Measurements from ENCODE around the gene SURF6. TPM values are rescaled to one million over a fixed set of nuclear protein-coding genes. Genes with fewer than 3 reads are reported as not detected.
A peak's percentile ranks its signal among the peaks of the same experiment; 100 is the strongest.

SURF6 gene
- total and polyA plus RNA-seq, 2 experiments from 2014 or later: 20.2 to 24.3 TPM

- Histone ChIP-seq H3K4me3 (no peak overlapping the region), H3K27me3 (no peaks in the 10 kb centered on the region), H3K4me2 (no peak overlapping the region), H4K20me1 (ENCODE audit: insufficient read depth, poor library complexity, severe bottlenecking) (peaks cover 19% of the 10 kb centered on the region), H3K4me1 (ENCODE audit: insufficient read depth) (peaks cover 28% of the 10 kb centered on the region), H3K9me2 (replicated peaks; ENCODE audit: insufficient read depth) (no peaks in the 10 kb centered on the region), H3K9me3 (ENCODE audit: low read depth) (no peaks in the 10 kb centered on the region), H3K79me2 (peaks cover 59% of the 10 kb centered on the region), H3K36me3 (replicated peaks; ENCODE audit: insufficient read depth, low read depth) (peaks cover 3% of the 10 kb centered on the region), H2AFZ (no peak overlapping the region), H3K27ac (no peak overlapping the region)
- no peak for TF ChIP-seq EZH2phosphoT487 (IDR thresholded peaks at IDR 0.05; ENCODE audit: low read depth, severe bottlenecking, unreplicated experiment)
- TF ChIP-seq CTCF (IDR thresholded peaks at IDR 0.05; ENCODE audit: poor library complexity): no peak
- TF ChIP-seq EZH2 (IDR thresholded peaks at IDR 0.05; ENCODE audit: borderline replicate concordance): no peak
- DNase-seq (ENCODE audit: low spot score): no peak
- 88% methylated on average over 5 of the region's 5 CpGs for WGBS (ENCODE audit: low lambda C conversion rate, missing lambda C conversion rate)
These were observed 17.6 kb upstream of the SURF6 start for GRCh38 chr9:133353548-133353947.

GRCh38 chr9:133352635-133353340 lies 16.8 kb upstream of the SURF6 start:
- no peak overlapping the region for H3K4me2 ChIP-seq
- H3K79me2 ChIP-seq: peaks cover 59% of the 10 kb centered on the region
- H3K36me3 ChIP-seq (replicated peaks; ENCODE audit: insufficient read depth, low read depth): peaks cover 3% of the 10 kb centered on the region
- peaks cover 27% of the 10 kb centered on the region for H3K4me1 ChIP-seq (ENCODE audit: insufficient read depth)
- H4K20me1 ChIP-seq (ENCODE audit: insufficient read depth, poor library complexity, severe bottlenecking): peaks cover 19% of the 10 kb centered on the region
- 86% methylated on average over 8 of the region's 8 CpGs for WGBS (ENCODE audit: low lambda C conversion rate, missing lambda C conversion rate)
- H3K4me3 ChIP-seq: no peak overlapping the region
- no peak for DNase-seq (ENCODE audit: low spot score)
- no peaks in the 10 kb centered on the region for H3K9me3 ChIP-seq (ENCODE audit: low read depth)
- no peak overlapping the region for H3K27ac ChIP-seq
- no peak for TF ChIP-seq EZH2phosphoT487 (IDR thresholded peaks at IDR 0.05; ENCODE audit: low read depth, severe bottlenecking, unreplicated experiment)
- no peak for TF ChIP-seq CTCF (IDR thresholded peaks at IDR 0.05; ENCODE audit: poor library complexity)
- TF ChIP-seq EZH2 (IDR thresholded peaks at IDR 0.05; ENCODE audit: borderline replicate concordance): no peak
- no peaks in the 10 kb centered on the region for H3K27me3 ChIP-seq
- no peaks in the 10 kb centered on the region for H3K9me2 ChIP-seq (replicated peaks; ENCODE audit: insufficient read depth)
- H2AFZ ChIP-seq: no peak overlapping the region

GRCh38 chr9:133351908-133352634 lies 16.1 kb upstream of the SURF6 start:
- TF ChIP-seq EZH2 (IDR thresholded peaks at IDR 0.05; ENCODE audit: borderline replicate concordance): no peak
- TF ChIP-seq EZH2phosphoT487 (IDR thresholded peaks at IDR 0.05; ENCODE audit: low read depth, severe bottlenecking, unreplicated experiment): no peak
- peak; percentile 47 for TF ChIP-seq CTCF (IDR thresholded peaks at IDR 0.05; ENCODE audit: poor library complexity)
- no peaks in the 10 kb centered on the region for H3K27me3 ChIP-seq
- H3K9me2 ChIP-seq (replicated peaks; ENCODE audit: insufficient read depth): no peaks in the 10 kb centered on the region
- no peak overlapping the region for H2AFZ ChIP-seq
- H3K36me3 ChIP-seq (replicated peaks; ENCODE audit: insufficient read depth, low read depth): peaks cover 3% of the 10 kb centered on the region
- DNase-seq (ENCODE audit: low spot score): peak; percentile 64
- H3K27ac ChIP-seq: no peak overlapping the region
- no peak overlapping the region for H3K4me2 ChIP-seq
- 80% methylated on average over 14 of the region's 14 CpGs for WGBS (ENCODE audit: low lambda C conversion rate, missing lambda C conversion rate)
- H3K9me3 ChIP-seq (ENCODE audit: low read depth): no peaks in the 10 kb centered on the region
- H3K4me3 ChIP-seq: no peak overlapping the region
- peaks cover 56% of the 10 kb centered on the region for H3K79me2 ChIP-seq
- H4K20me1 ChIP-seq (ENCODE audit: insufficient read depth, poor library complexity, severe bottlenecking): peaks cover 19% of the 10 kb centered on the region
- peaks cover 20% of the 10 kb centered on the region for H3K4me1 ChIP-seq (ENCODE audit: insufficient read depth)
